HCT116 (cell line): ENCODE data around the gene LSP1. TPM values are rescaled to one million over a fixed set of nuclear protein-coding genes. Genes with fewer than 3 reads are reported as not detected.

Experiments used
- ATAC-seq: fragments of 200-7000 bp; cut with Tn5 transposase; 2 replicates; pipeline ENCODE4 v1.9.1; 2020; ENCODE audit warnings: mild to moderate bottlenecking, moderate library complexity
- BruUV-seq: library from RNA; stranded (reverse); fragments of 400-500 nt; replicated peaks from 2 replicates; lab custom pipeline; 2021; lab: Mats Ljungman, UMichigan
- CTCF ChIA-PET: fragments of 300-600 bp; sonication (Branson Sonifier 250); formaldehyde crosslinking; loops from one replicate; lab custom pipeline; 2021; ENCODE audit warnings: antibody characterized with exemption; lab: Charles Lee
- POLR2A ChIA-PET: fragments of 300-600, 350-600 bp; sonication (Branson Sonifier 250); formaldehyde crosslinking; loops from one replicate; lab custom pipeline; 2021; ENCODE audit warnings: antibody characterized with exemption; lab: Charles Lee
- RAD21 ChIA-PET, 2 experiments: fragments of 300-600 bp; sonication (Branson Sonifier 250); formaldehyde crosslinking; loops; one replicate each; lab custom pipeline; 2023; ENCODE audit warnings: low total read pairs in 2 of 2; ENCODE audit not compliant: uncharacterized antibody in 2 of 2, unreplicated experiment in 2 of 2, low non-redundant PET in 1 of 2; lab: Charles Lee
- DNase-seq: peaks from one replicate; pipeline ENCODE4 v3.0.0-alpha.2; 2010; ENCODE audit warnings: low read depth, low spot score
- H2AFZ ChIP-seq: fragments of 200-600 bp; shearing (Covaris generic), sonication (generic); 2 replicates; pipeline ENCODE4 v1.6.1; 2017; ENCODE audit warnings: low read depth, mixed run types, mixed read lengths, antibody characterized with exemption, low read length; ENCODE audit not compliant: poor library complexity, severe bottlenecking
- H3K27ac ChIP-seq: 2 replicates; pipeline ENCODE4 v1.5.1; 2012; ENCODE audit warnings: low read depth, low read length
- H3K27me3 ChIP-seq: fragments of 200-600 bp; sonication (generic); 2 replicates; pipeline ENCODE4 v1.6.1; 2016; ENCODE audit warnings: mixed run types, low read length, mixed read lengths; ENCODE audit not compliant: insufficient read depth
- H3K36me3 ChIP-seq, 2 experiments: fragments of 200-500 bp in 1 of 2; fragments of 200-600 bp in 1 of 2; sonication (Bioruptor generic) in 1 of 2; sonication (generic) in 1 of 2; 2 replicates each; pipeline versions ENCODE4 v1.5.1 to v1.6.1; 2014 to 2016; ENCODE audit warnings: low read length in 2 of 2, inconsistent platforms in 1 of 2, mixed read lengths in 1 of 2, mixed run types in 1 of 2; ENCODE audit not compliant: insufficient read depth in 2 of 2, control insufficient read depth in 1 of 2
- H3K4me1 ChIP-seq, 2 experiments: fragments of 200-600 bp in 1 of 2; sonication (generic) in 1 of 2; 2 replicates each; pipeline versions ENCODE4 v1.5.1 to v1.6.1; 2012 to 2017; ENCODE audit warnings: low read length in 2 of 2, inconsistent platforms in 1 of 2, mild to moderate bottlenecking in 1 of 2, mixed read lengths in 1 of 2, mixed run types in 1 of 2, moderate library complexity in 1 of 2; ENCODE audit not compliant: insufficient read depth in 2 of 2, control insufficient read depth in 1 of 2
- H3K4me2 ChIP-seq: fragments of 200-600 bp; sonication (generic); 2 replicates; pipeline ENCODE4 v1.6.1; 2017; ENCODE audit warnings: mixed run types, low read length, mixed read lengths
- H3K4me3 ChIP-seq, 2 experiments: fragments of 200-600 bp in 1 of 2; sonication (generic) in 1 of 2; replicated peaks in 1 of 2; 2 replicates each; pipeline ENCODE4 v1.5.1; 2011 to 2016; ENCODE audit warnings: low read length in 2 of 2, control low read depth in 1 of 2, low read depth in 1 of 2, mild to moderate bottlenecking in 1 of 2, mixed read lengths in 1 of 2, mixed run types in 1 of 2
- H3K79me2 ChIP-seq: fragments of 200-600 bp; sonication (generic); 2 replicates; pipeline ENCODE4 v1.6.1; 2017; ENCODE audit warnings: mild to moderate bottlenecking, mixed run types, low read length, moderate library complexity, mixed read lengths; ENCODE audit not compliant: insufficient read depth
- H3K9ac ChIP-seq: fragments of 200-600 bp; sonication (generic); 2 replicates; pipeline ENCODE4 v1.6.1; 2016; ENCODE audit warnings: low read length, mixed read lengths
- H3K9me2 ChIP-seq: fragments of 200-600 bp; sonication (generic), shearing (Covaris generic); 2 replicates; pipeline ENCODE4 v1.6.1; 2017; ENCODE audit warnings: mixed run types, mild to moderate bottlenecking, moderate library complexity; ENCODE audit not compliant: insufficient read depth
- H3K9me3 ChIP-seq, 2 experiments: fragments of 200-500 bp in 1 of 2; fragments of 200-600 bp in 1 of 2; sonication (Bioruptor generic) in 1 of 2; sonication (generic) in 1 of 2; 2 replicates each; pipeline ENCODE4 v1.6.1; 2014 to 2017; ENCODE audit warnings: low read length in 2 of 2, mixed read lengths in 2 of 2, inconsistent platforms in 1 of 2, low read depth in 1 of 2, mild to moderate bottlenecking in 1 of 2, mixed run types in 1 of 2, moderate library complexity in 1 of 2; ENCODE audit not compliant: control insufficient read depth in 1 of 2, insufficient read depth in 1 of 2
- H4K20me1 ChIP-seq: fragments of 200-600 bp; sonication (generic), shearing (Covaris generic); 2 replicates; pipeline ENCODE4 v1.6.1; 2017; ENCODE audit warnings: mixed run types, mild to moderate bottlenecking, moderate library complexity; ENCODE audit not compliant: insufficient read depth
- ATF3 ChIP-seq: IDR thresholded peaks from 2 replicates; pipeline ENCODE4 v1.6.1; 2012
- CBX3 ChIP-seq: IDR thresholded peaks from 2 replicates; pipeline ENCODE4 v1.6.1; 2012; ENCODE audit warnings: low read depth
- CEBPB ChIP-seq: IDR thresholded peaks from 2 replicates; pipeline ENCODE4 v1.6.1; 2012; ENCODE audit warnings: low read depth
- EGR1 ChIP-seq: IDR thresholded peaks from 2 replicates; pipeline ENCODE4 v1.6.1; 2012; ENCODE audit warnings: low read depth
- ELF1 ChIP-seq: IDR thresholded peaks from 2 replicates; pipeline ENCODE4 v1.6.1; 2012; ENCODE audit warnings: low read depth, borderline replicate concordance
- EZH2 ChIP-seq: fragments of 200-600 bp; sonication (generic); IDR thresholded peaks from 2 replicates; pipeline ENCODE4 v1.6.1; 2017; ENCODE audit warnings: antibody characterized with exemption, mixed run types
- EZH2phosphoT487 ChIP-seq: fragments of 200-600 bp; IDR thresholded peaks from 2 replicates; pipeline ENCODE4 v1.6.1; 2018; ENCODE audit warnings: antibody characterized with exemption, borderline replicate concordance
- FOSL1 ChIP-seq: IDR thresholded peaks from 2 replicates; pipeline ENCODE4 v1.6.1; 2012; ENCODE audit warnings: low read depth
- POLR2AphosphoS5 ChIP-seq: IDR thresholded peaks from 2 replicates; pipeline ENCODE4 v1.6.1; 2011; ENCODE audit warnings: mild to moderate bottlenecking, low read depth, low read length, moderate library complexity
- REST ChIP-seq: IDR thresholded peaks from 2 replicates; pipeline ENCODE4 v1.6.1; 2012; ENCODE audit warnings: low read depth
- SIN3A ChIP-seq: IDR thresholded peaks from 2 replicates; pipeline ENCODE4 v1.6.1; 2012; ENCODE audit warnings: low read depth
- SP1 ChIP-seq: IDR thresholded peaks from 2 replicates; pipeline ENCODE4 v1.6.1; 2012; ENCODE audit warnings: low read depth
- SRF ChIP-seq: IDR thresholded peaks from 2 replicates; pipeline ENCODE4 v1.6.1; 2012; ENCODE audit warnings: low read depth
- YY1 ChIP-seq: IDR thresholded peaks from 2 replicates; pipeline ENCODE4 v1.6.1; 2011; ENCODE audit warnings: low read length, low read depth, moderate library complexity, mild to moderate bottlenecking; ENCODE audit not compliant: insufficient replicate concordance; ENCODE audit errors: extremely low read depth
- ZNF274 ChIP-seq: fragments of 200-500 bp; sonication (Bioruptor generic); IDR thresholded peaks from 2 replicates; pipeline ENCODE4 v1.6.1; 2014; ENCODE audit warnings: mild to moderate bottlenecking, low read depth, low read length, inconsistent platforms
- intact Hi-C: fragments of 100-400 bp; cut with micrococcal nuclease; formaldehyde crosslinking; loops from 2 replicates; pipeline ENCODE4 v1.10.0; 2022
- total RNA-seq: library from RNA; stranded (reverse); gene quantifications from one replicate; pipeline ENCODE4 v1.2.1, GENCODE V29; 2021; ENCODE audit not compliant: unreplicated experiment
- TF ChIP-seq, protein P1 (sequence below): IDR thresholded peaks from 2 replicates; pipeline ENCODE4 v1.6.1; 2012

The LSP1 gene
- total RNA-seq, 1 experiment from 2014 or later = 1.3 TPM

GRCh38 chr11:1856306-1857005 lies 3.6 kb downstream of the LSP1 start:
- Histone ChIP-seq H3K27ac (no peak overlapping the region; the same call in 1 of the 2 replicates), H3K4me1 (no peaks in the 10 kb centered on the region), H3K9ac (no peak overlapping the region), H3K79me2 (no peaks in the 10 kb centered on the region), H2AFZ (no peak overlapping the region), H3K27me3 (no peaks in the 10 kb centered on the region), H3K9me3 (no peaks in the 10 kb centered on the region), H3K9me2 (no peaks in the 10 kb centered on the region), H3K36me3 (no peaks in the 10 kb centered on the region), H4K20me1 (no peaks in the 10 kb centered on the region), H3K4me2 (no peak overlapping the region), H3K4me3 (no peak overlapping the region)
- POLR2A ChIA-PET = no interaction called here
- CTCF ChIA-PET = interaction anchor here (2.0 kb wide), 1 partner anchor 23 kb away, joined by 5 read pairs; no protein-coding TSS in a partner anchor
- DNase-seq (no peak), ATAC-seq (no peak)
- intact Hi-C loops = no loop called here
- TF ChIP-seq FOSL1 (no peak), ATF3 (no peak), ELF1 (no peak), POLR2AphosphoS5 (no peak), EZH2 (no peak), SRF (no peak), ZNF274 (no peak), SIN3A (no peak), EZH2phosphoT487 (no peak), CBX3 (no peak), EGR1 (no peak), YY1 (no peak), CEBPB (no peak), SP1 (no peak), REST (no peak)
- TF ChIP-seq, protein P1, sequence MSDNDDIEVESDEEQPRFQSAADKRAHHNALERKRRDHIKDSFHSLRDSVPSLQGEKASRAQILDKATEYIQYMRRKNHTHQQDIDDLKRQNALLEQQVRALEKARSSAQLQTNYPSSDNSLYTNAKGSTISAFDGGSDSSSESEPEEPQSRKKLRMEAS = no peak
- BruUV-seq = no TSS peak
- RAD21 ChIA-PET = no interaction called here
